HCT116 (cell line): ENCODE data around the gene MSANTD3. TPM values are rescaled to one million over a fixed set of nuclear protein-coding genes. Genes with fewer than 3 reads are reported as not detected.

Experiments used
- ATAC-seq: fragments of 200-7000 bp; cut with Tn5 transposase; 2 replicates; pipeline ENCODE4 v1.9.1; 2020; ENCODE audit warnings: mild to moderate bottlenecking, moderate library complexity
- Bru-seq: library from RNA; stranded (reverse); fragments of 400-500 nt; gene quantifications from one replicate; lab custom pipeline; 2021; lab: Mats Ljungman, UMichigan
- BruChase-seq, 2 experiments: library from RNA; stranded (reverse); fragments of 400-500 nt; gene quantifications; one replicate each; lab custom pipeline; 2021; lab: Mats Ljungman, UMichigan
- BruUV-seq: library from RNA; stranded (reverse); fragments of 400-500 nt; replicated peaks from 2 replicates; lab custom pipeline; 2021; lab: Mats Ljungman, UMichigan
- CTCF ChIA-PET: fragments of 300-600 bp; sonication (Branson Sonifier 250); formaldehyde crosslinking; loops from one replicate; lab custom pipeline; 2021; ENCODE audit warnings: antibody characterized with exemption; lab: Charles Lee
- POLR2A ChIA-PET: fragments of 300-600, 350-600 bp; sonication (Branson Sonifier 250); formaldehyde crosslinking; loops from one replicate; lab custom pipeline; 2021; ENCODE audit warnings: antibody characterized with exemption; lab: Charles Lee
- RAD21 ChIA-PET, 2 experiments: fragments of 300-600 bp; sonication (Branson Sonifier 250); formaldehyde crosslinking; loops; one replicate each; lab custom pipeline; 2023; ENCODE audit warnings: low total read pairs in 2 of 2; ENCODE audit not compliant: uncharacterized antibody in 2 of 2, unreplicated experiment in 2 of 2, low non-redundant PET in 1 of 2; lab: Charles Lee
- DNase-seq: peaks from one replicate; pipeline ENCODE4 v3.0.0-alpha.2; 2010; ENCODE audit warnings: low read depth, low spot score
- H2AFZ ChIP-seq: fragments of 200-600 bp; shearing (Covaris generic), sonication (generic); 2 replicates; pipeline ENCODE4 v1.6.1; 2017; ENCODE audit warnings: low read depth, mixed run types, mixed read lengths, antibody characterized with exemption, low read length; ENCODE audit not compliant: poor library complexity, severe bottlenecking
- H3K27ac ChIP-seq: 2 replicates; pipeline ENCODE4 v1.5.1; 2012; ENCODE audit warnings: low read depth, low read length
- H3K27me3 ChIP-seq: fragments of 200-600 bp; sonication (generic); 2 replicates; pipeline ENCODE4 v1.6.1; 2016; ENCODE audit warnings: mixed run types, low read length, mixed read lengths; ENCODE audit not compliant: insufficient read depth
- H3K36me3 ChIP-seq, 2 experiments: fragments of 200-500 bp in 1 of 2; fragments of 200-600 bp in 1 of 2; sonication (Bioruptor generic) in 1 of 2; sonication (generic) in 1 of 2; 2 replicates each; pipeline versions ENCODE4 v1.5.1 to v1.6.1; 2014 to 2016; ENCODE audit warnings: low read length in 2 of 2, inconsistent platforms in 1 of 2, mixed read lengths in 1 of 2, mixed run types in 1 of 2; ENCODE audit not compliant: insufficient read depth in 2 of 2, control insufficient read depth in 1 of 2
- H3K4me1 ChIP-seq, 2 experiments: fragments of 200-600 bp in 1 of 2; sonication (generic) in 1 of 2; 2 replicates each; pipeline versions ENCODE4 v1.5.1 to v1.6.1; 2012 to 2017; ENCODE audit warnings: low read length in 2 of 2, inconsistent platforms in 1 of 2, mild to moderate bottlenecking in 1 of 2, mixed read lengths in 1 of 2, mixed run types in 1 of 2, moderate library complexity in 1 of 2; ENCODE audit not compliant: insufficient read depth in 2 of 2, control insufficient read depth in 1 of 2
- H3K4me2 ChIP-seq: fragments of 200-600 bp; sonication (generic); 2 replicates; pipeline ENCODE4 v1.6.1; 2017; ENCODE audit warnings: mixed run types, low read length, mixed read lengths
- H3K4me3 ChIP-seq, 2 experiments: fragments of 200-600 bp in 1 of 2; sonication (generic) in 1 of 2; replicated peaks in 1 of 2; 2 replicates each; pipeline ENCODE4 v1.5.1; 2011 to 2016; ENCODE audit warnings: low read length in 2 of 2, control low read depth in 1 of 2, low read depth in 1 of 2, mild to moderate bottlenecking in 1 of 2, mixed read lengths in 1 of 2, mixed run types in 1 of 2
- H3K79me2 ChIP-seq: fragments of 200-600 bp; sonication (generic); 2 replicates; pipeline ENCODE4 v1.6.1; 2017; ENCODE audit warnings: mild to moderate bottlenecking, mixed run types, low read length, moderate library complexity, mixed read lengths; ENCODE audit not compliant: insufficient read depth
- H3K9ac ChIP-seq: fragments of 200-600 bp; sonication (generic); 2 replicates; pipeline ENCODE4 v1.6.1; 2016; ENCODE audit warnings: low read length, mixed read lengths
- H3K9me2 ChIP-seq: fragments of 200-600 bp; sonication (generic), shearing (Covaris generic); 2 replicates; pipeline ENCODE4 v1.6.1; 2017; ENCODE audit warnings: mixed run types, mild to moderate bottlenecking, moderate library complexity; ENCODE audit not compliant: insufficient read depth
- H3K9me3 ChIP-seq, 2 experiments: fragments of 200-500 bp in 1 of 2; fragments of 200-600 bp in 1 of 2; sonication (Bioruptor generic) in 1 of 2; sonication (generic) in 1 of 2; 2 replicates each; pipeline ENCODE4 v1.6.1; 2014 to 2017; ENCODE audit warnings: low read length in 2 of 2, mixed read lengths in 2 of 2, inconsistent platforms in 1 of 2, low read depth in 1 of 2, mild to moderate bottlenecking in 1 of 2, mixed run types in 1 of 2, moderate library complexity in 1 of 2; ENCODE audit not compliant: control insufficient read depth in 1 of 2, insufficient read depth in 1 of 2
- H4K20me1 ChIP-seq: fragments of 200-600 bp; sonication (generic), shearing (Covaris generic); 2 replicates; pipeline ENCODE4 v1.6.1; 2017; ENCODE audit warnings: mixed run types, mild to moderate bottlenecking, moderate library complexity; ENCODE audit not compliant: insufficient read depth
- CBX3 ChIP-seq: IDR thresholded peaks from 2 replicates; pipeline ENCODE4 v1.6.1; 2012; ENCODE audit warnings: low read depth
- CEBPB ChIP-seq: IDR thresholded peaks from 2 replicates; pipeline ENCODE4 v1.6.1; 2012; ENCODE audit warnings: low read depth
- EGR1 ChIP-seq: IDR thresholded peaks from 2 replicates; pipeline ENCODE4 v1.6.1; 2012; ENCODE audit warnings: low read depth
- ELF1 ChIP-seq: IDR thresholded peaks from 2 replicates; pipeline ENCODE4 v1.6.1; 2012; ENCODE audit warnings: low read depth, borderline replicate concordance
- EZH2 ChIP-seq: fragments of 200-600 bp; sonication (generic); IDR thresholded peaks from 2 replicates; pipeline ENCODE4 v1.6.1; 2017; ENCODE audit warnings: antibody characterized with exemption, mixed run types
- EZH2phosphoT487 ChIP-seq: fragments of 200-600 bp; IDR thresholded peaks from 2 replicates; pipeline ENCODE4 v1.6.1; 2018; ENCODE audit warnings: antibody characterized with exemption, borderline replicate concordance
- JUND ChIP-seq: IDR thresholded peaks from 2 replicates; pipeline ENCODE4 v1.6.1; 2012
- POLR2A ChIP-seq: IDR thresholded peaks from 2 replicates; pipeline ENCODE4 v1.7.0; 2011; ENCODE audit warnings: borderline replicate concordance; ENCODE audit not compliant: insufficient read depth, insufficient read length; ENCODE audit errors: extremely low read depth
- POLR2AphosphoS5 ChIP-seq: IDR thresholded peaks from 2 replicates; pipeline ENCODE4 v1.6.1; 2011; ENCODE audit warnings: mild to moderate bottlenecking, low read depth, low read length, moderate library complexity
- RAD21 ChIP-seq: IDR thresholded peaks from 2 replicates; pipeline ENCODE4 v1.6.1; 2012; ENCODE audit warnings: low read depth, mild to moderate bottlenecking
- SIN3A ChIP-seq: IDR thresholded peaks from 2 replicates; pipeline ENCODE4 v1.6.1; 2012; ENCODE audit warnings: low read depth
- SP1 ChIP-seq: IDR thresholded peaks from 2 replicates; pipeline ENCODE4 v1.6.1; 2012; ENCODE audit warnings: low read depth
- SRF ChIP-seq: IDR thresholded peaks from 2 replicates; pipeline ENCODE4 v1.6.1; 2012; ENCODE audit warnings: low read depth
- TCF7L2 ChIP-seq: IDR thresholded peaks from 2 replicates; pipeline ENCODE4 v1.7.0; 2011; ENCODE audit warnings: borderline replicate concordance, inconsistent platforms; ENCODE audit not compliant: insufficient read depth, insufficient read length; ENCODE audit errors: extremely low read depth
- YY1 ChIP-seq: IDR thresholded peaks from 2 replicates; pipeline ENCODE4 v1.6.1; 2011; ENCODE audit warnings: low read length, low read depth, moderate library complexity, mild to moderate bottlenecking; ENCODE audit not compliant: insufficient replicate concordance; ENCODE audit errors: extremely low read depth
- ZFX ChIP-seq: fragments of 450-650 bp; IDR thresholded peaks from 2 replicates; pipeline ENCODE4 v1.6.1; 2017
- ZNF274 ChIP-seq: fragments of 200-500 bp; sonication (Bioruptor generic); IDR thresholded peaks from 2 replicates; pipeline ENCODE4 v1.6.1; 2014; ENCODE audit warnings: mild to moderate bottlenecking, low read depth, low read length, inconsistent platforms
- intact Hi-C: fragments of 100-400 bp; cut with micrococcal nuclease; formaldehyde crosslinking; loops from 2 replicates; pipeline ENCODE4 v1.10.0; 2022
- long read RNA-seq: library from polyadenylated mRNA; unstranded; transcript quantifications from one replicate; pipeline ENCODE4 v2.0.0, GENCODE V29; 2021; ENCODE audit not compliant: unreplicated experiment
- polyA plus RNA-seq: library from polyadenylated mRNA; unstranded; fragments of >200 nt; gene quantifications from 2 replicates; pipeline ENCODE4 v1.2.1, GENCODE V29; 2012; ENCODE audit warnings: missing spikeins
- total RNA-seq: library from RNA; stranded (reverse); gene quantifications from one replicate; pipeline ENCODE4 v1.2.1, GENCODE V29; 2021; ENCODE audit not compliant: unreplicated experiment
- TF ChIP-seq, protein P1 (sequence below): IDR thresholded peaks from 2 replicates; pipeline ENCODE4 v1.6.1; 2011; ENCODE audit warnings: mild to moderate bottlenecking, low read length, moderate library complexity; ENCODE audit not compliant: insufficient replicate concordance; ENCODE audit errors: extremely low read depth
- TF ChIP-seq, protein P2 (sequence below): IDR thresholded peaks from 2 replicates; pipeline ENCODE4 v1.6.1; 2012
- TF ChIP-seq, protein P3 (sequence below), 3 experiments: fragments of 200-600 bp in 1 of 3; sonication (generic) in 1 of 3; IDR thresholded peaks in 2 of 3; conservative IDR thresholded peaks in 1 of 3; 2 replicates each; pipeline ENCODE4 v1.5.1; 2012 to 2017; ENCODE audit warnings: low read depth in 2 of 3, low read length in 2 of 3, antibody characterized with exemption in 1 of 3, borderline replicate concordance in 1 of 3, control low read depth in 1 of 3, mild to moderate bottlenecking in 1 of 3, mixed read lengths in 1 of 3, mixed run types in 1 of 3, moderate library complexity in 1 of 3; ENCODE audit not compliant: insufficient read depth in 1 of 3

Gene MSANTD3, protein sequence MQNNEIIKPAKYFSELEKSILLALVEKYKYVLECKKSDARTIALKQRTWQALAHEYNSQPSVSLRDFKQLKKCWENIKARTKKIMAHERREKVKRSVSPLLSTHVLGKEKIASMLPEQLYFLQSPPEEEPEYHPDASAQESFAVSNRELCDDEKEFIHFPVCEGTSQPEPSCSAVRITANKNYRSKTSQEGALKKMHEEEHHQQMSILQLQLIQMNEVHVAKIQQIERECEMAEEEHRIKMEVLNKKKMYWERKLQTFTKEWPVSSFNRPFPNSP
- total RNA-seq (31.3 TPM), Bru-seq, nascent RNA (percentile 77 among the genes with signal in this experiment), BruChase-seq, experiment 1, labeled RNA remaining after a 6-hour chase (percentile 80 among the genes with signal in this experiment), BruChase-seq, experiment 2, labeled RNA remaining after a 2-hour chase (percentile 71 among the genes with signal in this experiment)
- polyA plus RNA-seq: 13.3 and 18.0 TPM in 2 replicates
- long read RNA-seq, transcript MSANTD3-203 (3 exons, 1,362 nt): major isoform, 36 of 49 reads
- long read RNA-seq, partial matches to known transcripts: 4 of 49 reads
- long read RNA-seq, other reads (novel, unspliced or antisense): 4 of 49 reads

DNA sequence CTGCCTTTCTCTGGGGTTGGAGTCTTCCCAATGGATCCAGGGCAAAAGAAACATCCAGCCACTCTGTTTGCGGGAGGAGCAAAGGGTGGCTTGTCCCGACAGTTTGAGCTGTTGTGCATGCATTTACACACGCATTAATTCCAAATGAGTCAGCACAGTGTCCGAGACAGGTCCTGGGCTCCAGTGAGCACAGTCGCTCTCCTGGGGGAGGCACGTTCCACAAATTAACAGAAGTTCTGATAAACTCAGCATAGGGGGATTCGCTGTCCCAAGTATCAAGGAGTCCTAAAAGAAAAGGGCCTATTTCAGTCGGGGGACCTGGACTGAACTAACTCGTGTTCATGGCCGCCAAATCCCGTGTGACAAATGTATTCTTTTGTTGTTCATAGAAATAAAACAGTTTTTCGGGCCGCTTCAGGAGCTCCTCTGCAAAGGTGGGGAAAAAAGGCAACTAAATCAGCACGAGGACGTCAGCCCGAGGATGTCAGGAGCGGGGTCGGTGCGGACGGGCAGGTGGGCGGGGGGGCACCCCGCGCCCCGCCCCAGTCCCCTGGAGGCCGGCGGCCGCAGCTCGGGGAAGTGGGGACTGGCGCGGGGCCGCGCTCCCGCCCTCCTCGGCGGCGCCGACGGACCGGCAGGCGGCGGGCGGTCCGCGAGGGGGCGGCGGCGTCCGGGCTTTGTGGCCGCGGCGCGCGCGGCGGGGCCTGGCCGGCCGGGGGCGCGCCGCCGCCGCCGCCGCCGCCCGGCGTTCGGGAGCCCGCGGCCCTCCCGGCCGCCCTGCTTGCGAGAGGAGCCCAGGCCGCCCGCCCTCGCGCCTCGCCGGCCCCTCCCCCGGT is at the start of gene MSANTD3:
MSANTD3 (plus strand) TSS at position 614 of the 836 bp plus-strand sequence. CDS start 14,796 bp downstream, outside the sequence.
- Histone ChIP-seq H4K20me1 (no peaks in the 10 kb centered on the region), H3K4me2 (peak within 1 kb of the TSS; percentile 94), H3K9me3 (no peaks in the 10 kb centered on the region), H3K9me2 (no peaks in the 10 kb centered on the region), H3K27me3 (no peaks in the 10 kb centered on the region), H3K27ac (peak within 1 kb of the TSS; percentile 73), H3K4me1 (peaks cover 33 to 44% of the 10 kb centered on the region in 2 experiments), H3K79me2 (peaks cover 39% of the 10 kb centered on the region), H3K9ac (peak within 1 kb of the TSS; percentile 82), H2AFZ (peak within 1 kb of the TSS; percentile 99), H3K36me3 (no peaks in the 10 kb centered on the region), H3K4me3 (peak within 1 kb of the TSS; percentile 62 to 73)
- DNase-seq: peak; percentile 50
- RAD21 ChIA-PET: no interaction called here
- POLR2A ChIA-PET: no interaction called here
- intact Hi-C loops: loop anchor here (2.0 kb wide), 1 partner anchor 74 kb away; the partner anchor contains the start of gene TEX10
- ATAC-seq: peak; percentile 71
- TSS peak; percentile 87 for BruUV-seq
- CTCF ChIA-PET: interaction anchor here (0.6 kb wide), 1 partner anchor 102 kb away, joined by 3 read pairs; no protein-coding TSS in a partner anchor
- TF ChIP-seq SRF: no peak
- peak; percentile 30; the same call in 1 of the 2 replicates for TF ChIP-seq EGR1
- TF ChIP-seq, protein P1, sequence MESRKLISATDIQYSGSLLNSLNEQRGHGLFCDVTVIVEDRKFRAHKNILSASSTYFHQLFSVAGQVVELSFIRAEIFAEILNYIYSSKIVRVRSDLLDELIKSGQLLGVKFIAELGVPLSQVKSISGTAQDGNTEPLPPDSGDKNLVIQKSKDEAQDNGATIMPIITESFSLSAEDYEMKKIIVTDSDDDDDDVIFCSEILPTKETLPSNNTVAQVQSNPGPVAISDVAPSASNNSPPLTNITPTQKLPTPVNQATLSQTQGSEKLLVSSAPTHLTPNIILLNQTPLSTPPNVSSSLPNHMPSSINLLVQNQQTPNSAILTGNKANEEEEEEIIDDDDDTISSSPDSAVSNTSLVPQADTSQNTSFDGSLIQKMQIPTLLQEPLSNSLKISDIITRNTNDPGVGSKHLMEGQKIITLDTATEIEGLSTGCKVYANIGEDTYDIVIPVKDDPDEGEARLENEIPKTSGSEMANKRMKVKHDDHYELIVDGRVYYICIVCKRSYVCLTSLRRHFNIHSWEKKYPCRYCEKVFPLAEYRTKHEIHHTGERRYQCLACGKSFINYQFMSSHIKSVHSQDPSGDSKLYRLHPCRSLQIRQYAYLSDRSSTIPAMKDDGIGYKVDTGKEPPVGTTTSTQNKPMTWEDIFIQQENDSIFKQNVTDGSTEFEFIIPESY: no peak
- no peak for TF ChIP-seq EZH2
- no peak for TF ChIP-seq CEBPB
- no peak for TF ChIP-seq ZNF274
- no peak for TF ChIP-seq ELF1
- TF ChIP-seq POLR2AphosphoS5: peak; percentile 60
- no peak for TF ChIP-seq EZH2phosphoT487
- TF ChIP-seq TCF7L2: peak; percentile 32
- TF ChIP-seq, protein P2, sequence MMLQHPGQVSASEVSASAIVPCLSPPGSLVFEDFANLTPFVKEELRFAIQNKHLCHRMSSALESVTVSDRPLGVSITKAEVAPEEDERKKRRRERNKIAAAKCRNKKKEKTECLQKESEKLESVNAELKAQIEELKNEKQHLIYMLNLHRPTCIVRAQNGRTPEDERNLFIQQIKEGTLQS: no peak
- peak; percentile 53 for TF ChIP-seq JUND
- TF ChIP-seq, protein P3, sequence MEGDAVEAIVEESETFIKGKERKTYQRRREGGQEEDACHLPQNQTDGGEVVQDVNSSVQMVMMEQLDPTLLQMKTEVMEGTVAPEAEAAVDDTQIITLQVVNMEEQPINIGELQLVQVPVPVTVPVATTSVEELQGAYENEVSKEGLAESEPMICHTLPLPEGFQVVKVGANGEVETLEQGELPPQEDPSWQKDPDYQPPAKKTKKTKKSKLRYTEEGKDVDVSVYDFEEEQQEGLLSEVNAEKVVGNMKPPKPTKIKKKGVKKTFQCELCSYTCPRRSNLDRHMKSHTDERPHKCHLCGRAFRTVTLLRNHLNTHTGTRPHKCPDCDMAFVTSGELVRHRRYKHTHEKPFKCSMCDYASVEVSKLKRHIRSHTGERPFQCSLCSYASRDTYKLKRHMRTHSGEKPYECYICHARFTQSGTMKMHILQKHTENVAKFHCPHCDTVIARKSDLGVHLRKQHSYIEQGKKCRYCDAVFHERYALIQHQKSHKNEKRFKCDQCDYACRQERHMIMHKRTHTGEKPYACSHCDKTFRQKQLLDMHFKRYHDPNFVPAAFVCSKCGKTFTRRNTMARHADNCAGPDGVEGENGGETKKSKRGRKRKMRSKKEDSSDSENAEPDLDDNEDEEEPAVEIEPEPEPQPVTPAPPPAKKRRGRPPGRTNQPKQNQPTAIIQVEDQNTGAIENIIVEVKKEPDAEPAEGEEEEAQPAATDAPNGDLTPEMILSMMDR (IDR thresholded peaks at IDR 0.05 in 2 of 3, conservative IDR thresholded peaks at IDR 0.05 in 1 of 3; ENCODE audit: borderline replicate concordance in 1 of 3, insufficient read depth in 1 of 3, low read depth in 2 of 3, low read length in 2 of 3): no peak
- TF ChIP-seq RAD21: no peak
- no peak for TF ChIP-seq ZFX
- TF ChIP-seq CBX3: no peak
- TF ChIP-seq POLR2A: peak; percentile 44
- TF ChIP-seq SIN3A: peak; percentile 53
- TF ChIP-seq YY1: peak; percentile 13
- no peak; the same call in 1 of the 2 replicates for TF ChIP-seq SP1
